GM12878 (cell line): Measurements from ENCODE around the gene ALOX12. TPM values are rescaled to one million over a fixed set of nuclear protein-coding genes. Genes with fewer than 3 reads are reported as not detected.

Source experiments
- BACH1 ChIP-seq: fragments of 450-650 bp; IDR thresholded peaks from 2 replicates; pipeline ENCODE4 v1.6.1; 2017; ENCODE audit warnings: mild to moderate bottlenecking, borderline replicate concordance
- BHLHE40 ChIP-seq, 2 experiments: fragments of 450-650 bp in 1 of 2; IDR thresholded peaks; 2 replicates each; pipeline ENCODE4 v1.6.1; 2011 to 2017; ENCODE audit warnings: low read depth in 2 of 2, borderline replicate concordance in 1 of 2, improper control_type of control experiment in 1 of 2, low read length in 1 of 2, mild to moderate bottlenecking in 1 of 2
- CHD4 ChIP-seq: fragments of 200-600 bp; sonication (generic); IDR thresholded peaks from 2 replicates; pipeline ENCODE4 v1.6.1; 2016; ENCODE audit warnings: mild to moderate bottlenecking
- CREB1 ChIP-seq: IDR thresholded peaks from 2 replicates; pipeline ENCODE4 v1.6.1; 2012; ENCODE audit warnings: low read depth, mild to moderate bottlenecking, inconsistent platforms
- EGR1 ChIP-seq, 2 experiments: IDR thresholded peaks; 1 replicate in 1 of 2; 2 replicates in 1 of 2; pipeline ENCODE4 v1.6.1; 2011 to 2012; ENCODE audit warnings: low read depth in 2 of 2, low read length in 2 of 2, borderline replicate concordance in 1 of 2, mild to moderate bottlenecking in 1 of 2, moderate library complexity in 1 of 2
- FOS ChIP-seq: IDR thresholded peaks from 3 replicates; pipeline ENCODE4 v1.6.1; 2011; ENCODE audit warnings: borderline replicate concordance; ENCODE audit not compliant: insufficient read length; ENCODE audit errors: extremely low read depth
- GABPA ChIP-seq: IDR thresholded peaks from 2 replicates; pipeline ENCODE4 v1.6.1; 2014; ENCODE audit warnings: antibody characterized with exemption, low read depth, mild to moderate bottlenecking, inconsistent platforms
- LARP7 ChIP-seq: fragments of 450-650 bp; IDR thresholded peaks from 2 replicates; pipeline ENCODE4 v1.6.1; 2017; ENCODE audit warnings: mild to moderate bottlenecking
- RAD21 ChIP-seq: IDR thresholded peaks from 2 replicates; pipeline ENCODE4 v1.6.1; 2011; ENCODE audit warnings: mild to moderate bottlenecking, low read depth, low read length, moderate library complexity; ENCODE audit not compliant: insufficient read depth
- RELB ChIP-seq: fragments of 450-650 bp; IDR thresholded peaks from 2 replicates; pipeline ENCODE4 v1.6.1; 2017; ENCODE audit warnings: low read depth, mild to moderate bottlenecking, moderate library complexity
- SMAD5 ChIP-seq: IDR thresholded peaks from 2 replicates; pipeline ENCODE4 v1.6.1; 2016; ENCODE audit warnings: antibody characterized with exemption, low read depth
- SMARCA5 ChIP-seq: fragments of 450-650 bp; IDR thresholded peaks from 2 replicates; pipeline ENCODE4 v1.6.1; 2017; ENCODE audit warnings: mild to moderate bottlenecking
- STAT3 ChIP-seq: IDR thresholded peaks from 2 replicates; pipeline ENCODE4 v1.6.1; 2011; ENCODE audit warnings: low read depth, low read length, improper control_type of control experiment
- SUZ12 ChIP-seq: fragments of 200-600 bp; sonication (generic); IDR thresholded peaks from one replicate; pipeline ENCODE4 v1.6.1; 2018; ENCODE audit warnings: antibody characterized with exemption, mild to moderate bottlenecking; ENCODE audit not compliant: unreplicated experiment
- TAF1 ChIP-seq: IDR thresholded peaks from 2 replicates; pipeline ENCODE4 v1.6.1; 2011; ENCODE audit warnings: mild to moderate bottlenecking, low read depth, low read length, borderline replicate concordance
- ZNF217 ChIP-seq: fragments of 450-650 bp; IDR thresholded peaks from 2 replicates; pipeline ENCODE4 v1.6.1; 2017; ENCODE audit warnings: antibody characterized with exemption, mild to moderate bottlenecking
- polyA plus RNA-seq, 11 experiments: library from polyadenylated mRNA; depleted of rRNA in 4 of 11; unstranded in 6 of 11; stranded (reverse) in 5 of 11; fragments of >200 nt; fragmentation: Nextera tagmentation in 4 of 11; fragmentation: Illumina TruSeq in 1 of 11; extraction: Ambion mirVana in 4 of 11; extraction: Trizol in 1 of 11; gene quantifications; 1 replicate in 1 of 11; 2 replicates in 10 of 11; pipeline versions ENCODE4 v1.2.1 to v1.2.3, GENCODE V29; 2011 to 2016; ENCODE audit warnings: inconsistent platforms in 2 of 11, missing spikeins in 2 of 11, low read depth in 1 of 11
- total RNA-seq, 4 experiments: library from RNA; depleted of rRNA in 3 of 4; stranded (reverse); fragments of >200 nt in 3 of 4; fragmentation: Illumina TruSeq in 1 of 4; extraction: Trizol in 1 of 4; gene quantifications; 2 replicates each; pipeline versions ENCODE4 v1.2.1 to v1.2.3, GENCODE V29; 2013 to 2021
- TF ChIP-seq, protein P1 (sequence below): fragments of 150-350 bp; IDR thresholded peaks from 2 replicates; pipeline ENCODE4 v1.6.1; 2014; ENCODE audit warnings: mild to moderate bottlenecking, low read depth, low read length
- TF ChIP-seq, protein P2 (sequence below): IDR thresholded peaks from 2 replicates; pipeline ENCODE4 v1.6.1; 2012; ENCODE audit warnings: improper control_type of control experiment, low read depth, low read length; ENCODE audit not compliant: insufficient replicate concordance
- TF ChIP-seq, protein P3 (sequence below), 3 experiments: IDR thresholded peaks in 2 of 3; conservative IDR thresholded peaks in 1 of 3; 2 replicates each; pipeline ENCODE4 v1.5.1; 2011; ENCODE audit warnings: low read depth in 3 of 3, low read length in 3 of 3, mild to moderate bottlenecking in 3 of 3, control low read depth in 2 of 3, moderate library complexity in 2 of 3, inconsistent platforms in 1 of 3, mixed read lengths in 1 of 3; ENCODE audit not compliant: control insufficient read depth in 2 of 3, insufficient read depth in 1 of 3; ENCODE audit errors: extremely low read depth in 1 of 3

Gene ALOX12
- total and polyA plus RNA-seq, 10 of the 15 experiments (the other 5 are each of a cell fraction or from before 2014, with no cell fraction given) = 0.23 to 0.82 (median 0.58) TPM; not detected in 6

DNA sequence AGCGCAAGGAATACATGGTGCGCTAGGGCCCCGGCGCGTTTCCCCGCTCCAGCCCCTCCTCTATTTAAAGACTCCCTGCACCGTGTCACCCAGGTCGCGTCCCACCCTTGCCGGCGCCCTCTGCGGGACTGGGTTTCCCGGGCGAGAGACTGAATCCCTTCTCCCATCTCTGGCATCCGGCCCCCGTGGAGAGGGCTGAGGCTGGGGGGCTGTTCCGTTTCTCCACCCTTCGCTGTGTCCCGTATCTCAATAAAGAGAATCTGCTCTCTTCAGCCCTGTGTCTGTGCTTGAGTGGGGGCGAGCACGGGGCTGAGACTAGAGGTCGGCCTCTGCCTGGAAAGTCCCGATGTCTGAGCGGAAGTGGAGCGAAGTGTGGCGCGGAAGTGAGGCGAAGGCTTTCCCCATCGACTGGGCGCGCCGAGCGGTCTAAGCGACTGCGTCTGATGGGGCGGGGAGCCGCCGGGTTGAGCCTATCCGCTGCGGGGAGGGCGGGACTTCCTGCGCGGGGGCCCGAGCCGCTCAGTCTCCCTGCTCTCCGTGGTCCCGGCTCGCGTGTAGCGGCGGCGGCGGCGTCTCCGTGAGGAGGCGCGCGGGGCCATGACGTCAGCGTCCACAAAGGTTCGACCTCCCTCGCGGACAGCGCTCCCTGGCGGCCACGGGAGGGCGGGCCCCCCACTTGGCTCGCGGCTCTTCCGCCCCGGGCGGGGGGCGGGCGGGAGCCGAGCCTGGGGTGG, 18.6 kb downstream of the ALOX12 start (continued):
- TF ChIP-seq, protein P1, sequence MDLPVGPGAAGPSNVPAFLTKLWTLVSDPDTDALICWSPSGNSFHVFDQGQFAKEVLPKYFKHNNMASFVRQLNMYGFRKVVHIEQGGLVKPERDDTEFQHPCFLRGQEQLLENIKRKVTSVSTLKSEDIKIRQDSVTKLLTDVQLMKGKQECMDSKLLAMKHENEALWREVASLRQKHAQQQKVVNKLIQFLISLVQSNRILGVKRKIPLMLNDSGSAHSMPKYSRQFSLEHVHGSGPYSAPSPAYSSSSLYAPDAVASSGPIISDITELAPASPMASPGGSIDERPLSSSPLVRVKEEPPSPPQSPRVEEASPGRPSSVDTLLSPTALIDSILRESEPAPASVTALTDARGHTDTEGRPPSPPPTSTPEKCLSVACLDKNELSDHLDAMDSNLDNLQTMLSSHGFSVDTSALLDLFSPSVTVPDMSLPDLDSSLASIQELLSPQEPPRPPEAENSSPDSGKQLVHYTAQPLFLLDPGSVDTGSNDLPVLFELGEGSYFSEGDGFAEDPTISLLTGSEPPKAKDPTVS = no peak; the same call in 1 of the 2 replicates
- TF ChIP-seq BHLHE40 (IDR thresholded peaks at IDR 0.05; ENCODE audit: borderline replicate concordance in 1 of 2, low read depth in 2 of 2, low read length in 1 of 2) = peak; percentile 50 to 85
- no peak for TF ChIP-seq ZNF217
- TF ChIP-seq STAT3 = no peak
- peak; percentile 95 for TF ChIP-seq RELB
- no peak for TF ChIP-seq CHD4
- TF ChIP-seq GABPA = peak; percentile 89
- peak; percentile 100 for TF ChIP-seq BACH1
- peak; percentile 86 for TF ChIP-seq LARP7
- TF ChIP-seq, protein P2, sequence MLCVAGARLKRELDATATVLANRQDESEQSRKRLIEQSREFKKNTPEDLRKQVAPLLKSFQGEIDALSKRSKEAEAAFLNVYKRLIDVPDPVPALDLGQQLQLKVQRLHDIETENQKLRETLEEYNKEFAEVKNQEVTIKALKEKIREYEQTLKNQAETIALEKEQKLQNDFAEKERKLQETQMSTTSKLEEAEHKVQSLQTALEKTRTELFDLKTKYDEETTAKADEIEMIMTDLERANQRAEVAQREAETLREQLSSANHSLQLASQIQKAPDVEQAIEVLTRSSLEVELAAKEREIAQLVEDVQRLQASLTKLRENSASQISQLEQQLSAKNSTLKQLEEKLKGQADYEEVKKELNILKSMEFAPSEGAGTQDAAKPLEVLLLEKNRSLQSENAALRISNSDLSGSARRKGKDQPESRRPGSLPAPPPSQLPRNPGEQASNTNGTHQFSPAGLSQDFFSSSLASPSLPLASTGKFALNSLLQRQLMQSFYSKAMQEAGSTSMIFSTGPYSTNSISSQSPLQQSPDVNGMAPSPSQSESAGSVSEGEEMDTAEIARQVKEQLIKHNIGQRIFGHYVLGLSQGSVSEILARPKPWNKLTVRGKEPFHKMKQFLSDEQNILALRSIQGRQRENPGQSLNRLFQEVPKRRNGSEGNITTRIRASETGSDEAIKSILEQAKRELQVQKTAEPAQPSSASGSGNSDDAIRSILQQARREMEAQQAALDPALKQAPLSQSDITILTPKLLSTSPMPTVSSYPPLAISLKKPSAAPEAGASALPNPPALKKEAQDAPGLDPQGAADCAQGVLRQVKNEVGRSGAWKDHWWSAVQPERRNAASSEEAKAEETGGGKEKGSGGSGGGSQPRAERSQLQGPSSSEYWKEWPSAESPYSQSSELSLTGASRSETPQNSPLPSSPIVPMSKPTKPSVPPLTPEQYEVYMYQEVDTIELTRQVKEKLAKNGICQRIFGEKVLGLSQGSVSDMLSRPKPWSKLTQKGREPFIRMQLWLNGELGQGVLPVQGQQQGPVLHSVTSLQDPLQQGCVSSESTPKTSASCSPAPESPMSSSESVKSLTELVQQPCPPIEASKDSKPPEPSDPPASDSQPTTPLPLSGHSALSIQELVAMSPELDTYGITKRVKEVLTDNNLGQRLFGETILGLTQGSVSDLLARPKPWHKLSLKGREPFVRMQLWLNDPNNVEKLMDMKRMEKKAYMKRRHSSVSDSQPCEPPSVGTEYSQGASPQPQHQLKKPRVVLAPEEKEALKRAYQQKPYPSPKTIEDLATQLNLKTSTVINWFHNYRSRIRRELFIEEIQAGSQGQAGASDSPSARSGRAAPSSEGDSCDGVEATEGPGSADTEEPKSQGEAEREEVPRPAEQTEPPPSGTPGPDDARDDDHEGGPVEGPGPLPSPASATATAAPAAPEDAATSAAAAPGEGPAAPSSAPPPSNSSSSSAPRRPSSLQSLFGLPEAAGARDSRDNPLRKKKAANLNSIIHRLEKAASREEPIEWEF = no peak
- peak; percentile 92 for TF ChIP-seq TAF1
- TF ChIP-seq SMARCA5 = peak; percentile 64; the same call in 1 of the 2 replicates
- TF ChIP-seq, protein P3, sequence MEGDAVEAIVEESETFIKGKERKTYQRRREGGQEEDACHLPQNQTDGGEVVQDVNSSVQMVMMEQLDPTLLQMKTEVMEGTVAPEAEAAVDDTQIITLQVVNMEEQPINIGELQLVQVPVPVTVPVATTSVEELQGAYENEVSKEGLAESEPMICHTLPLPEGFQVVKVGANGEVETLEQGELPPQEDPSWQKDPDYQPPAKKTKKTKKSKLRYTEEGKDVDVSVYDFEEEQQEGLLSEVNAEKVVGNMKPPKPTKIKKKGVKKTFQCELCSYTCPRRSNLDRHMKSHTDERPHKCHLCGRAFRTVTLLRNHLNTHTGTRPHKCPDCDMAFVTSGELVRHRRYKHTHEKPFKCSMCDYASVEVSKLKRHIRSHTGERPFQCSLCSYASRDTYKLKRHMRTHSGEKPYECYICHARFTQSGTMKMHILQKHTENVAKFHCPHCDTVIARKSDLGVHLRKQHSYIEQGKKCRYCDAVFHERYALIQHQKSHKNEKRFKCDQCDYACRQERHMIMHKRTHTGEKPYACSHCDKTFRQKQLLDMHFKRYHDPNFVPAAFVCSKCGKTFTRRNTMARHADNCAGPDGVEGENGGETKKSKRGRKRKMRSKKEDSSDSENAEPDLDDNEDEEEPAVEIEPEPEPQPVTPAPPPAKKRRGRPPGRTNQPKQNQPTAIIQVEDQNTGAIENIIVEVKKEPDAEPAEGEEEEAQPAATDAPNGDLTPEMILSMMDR (IDR thresholded peaks at IDR 0.05 in 2 of 3, conservative IDR thresholded peaks at IDR 0.05 in 1 of 3; ENCODE audit: control insufficient read depth in 2 of 3, extremely low read depth in 1 of 3, insufficient read depth in 1 of 3, low read depth in 3 of 3, low read length in 3 of 3) = peak; percentile 46 to 67 (median 60); a peak in 5 of 6 replicates
- no peak for TF ChIP-seq FOS
- TF ChIP-seq EGR1 (IDR thresholded peaks at IDR 0.05; ENCODE audit: borderline replicate concordance in 1 of 2, low read depth in 2 of 2, low read length in 2 of 2) = peak in 1 of 2 experiments; percentile 75; a peak in 2 of 3 replicates
- peak; percentile 95 for TF ChIP-seq SMAD5
- no peak for TF ChIP-seq RAD21
- no peak for TF ChIP-seq SUZ12
- peak; percentile 94 for TF ChIP-seq CREB1
